HepG2 (cell line): ENCODE results near the gene GRIK2. TPM values are rescaled to one million over a fixed set of nuclear protein-coding genes. Genes with fewer than 3 reads are reported as not detected.

ENCODE experiments used
- ATAC-seq: fragments of 200-7000 bp; cut with Tn5 transposase; 3 replicates; pipeline ENCODE4 v1.9.1; 2020; ENCODE audit warnings: mild to moderate bottlenecking, moderate library complexity
- BruUV-seq: library from RNA; stranded (reverse); fragments of 400-500 nt; replicated peaks from 2 replicates; lab custom pipeline; 2021; lab: Mats Ljungman, UMichigan
- CTCF ChIA-PET: fragments of 300-600 bp; formaldehyde crosslinking; extraction: SDS; loops from one replicate; lab custom pipeline; 2021; ENCODE audit warnings: low total read pairs, inconsistent platforms, low intra/inter-chr PET ratio; lab: Yijun Ruan, JAX
- POLR2A ChIA-PET: fragments of 350-600 bp; sonication (Branson Sonifier 250); formaldehyde crosslinking; loops from one replicate; lab custom pipeline; 2020; ENCODE audit warnings: antibody characterized with exemption, inconsistent platforms; lab: Yijun Ruan, JAX
- DNase-seq: peaks from one replicate; pipeline ENCODE4 v3.0.0-alpha.2; 2015; ENCODE audit warnings: low spot score
- FAIRE-seq: peaks from 3 replicates; lab custom pipeline; 2011; peaks lifted over from hg19 to GRCh38; lab: Jason Lieb, UNC
- H2AFZ ChIP-seq: one replicate; pipeline ENCODE4 v1.6.1; 2011; ENCODE audit warnings: low read length, inconsistent platforms
- H3K27ac ChIP-seq: fragments of 300-600 bp; 3 replicates; pipeline ENCODE4 v1.8.0; 2011; ENCODE audit warnings: mixed run types, mild to moderate bottlenecking, mixed read lengths, low read length, inconsistent platforms; ENCODE audit not compliant: insufficient read depth; ENCODE audit errors: extremely low read length
- H3K27me3 ChIP-seq, 2 experiments: fragments of 200-600 bp in 1 of 2; 2 replicates in 1 of 2; 3 replicates in 1 of 2; pipeline versions ENCODE4 v1.6.0 to v1.8.0; 2011; ENCODE audit warnings: low read length in 2 of 2, mild to moderate bottlenecking in 2 of 2, moderate library complexity in 2 of 2, inconsistent platforms in 1 of 2; ENCODE audit not compliant: insufficient read depth in 2 of 2, control insufficient read depth in 1 of 2
- H3K36me3 ChIP-seq, 2 experiments: fragments of 200-600 bp in 1 of 2; replicated peaks in 1 of 2; 2 replicates in 1 of 2; 3 replicates in 1 of 2; pipeline versions ENCODE4 v1.5.1 to v1.8.0; 2011; ENCODE audit warnings: low read length in 2 of 2, inconsistent platforms in 1 of 2; ENCODE audit not compliant: insufficient read depth in 2 of 2, control insufficient read depth in 1 of 2
- H3K4me1 ChIP-seq: 2 replicates; pipeline ENCODE4 v1.5.1; 2012; ENCODE audit warnings: low read length, inconsistent platforms; ENCODE audit not compliant: insufficient read depth
- H3K4me2 ChIP-seq: 2 replicates; pipeline ENCODE4 v1.6.0; 2011; ENCODE audit warnings: low read depth, low read length, inconsistent platforms
- H3K4me3 ChIP-seq, 3 experiments: fragments of 200-600 bp in 1 of 3; sonication (generic), shearing (Covaris generic) in 1 of 3; replicated peaks in 1 of 3; 2 replicates each; pipeline ENCODE4 v1.5.1; 2011 to 2016; ENCODE audit warnings: low read length in 3 of 3, inconsistent platforms in 2 of 3, low read depth in 2 of 3, mild to moderate bottlenecking in 2 of 3, control low read depth in 1 of 3, mixed read lengths in 1 of 3; ENCODE audit not compliant: insufficient read depth in 1 of 3
- H3K79me2 ChIP-seq: one replicate; pipeline ENCODE4 v1.6.1; 2011; ENCODE audit warnings: low read length, inconsistent platforms; ENCODE audit not compliant: insufficient read depth
- H3K9ac ChIP-seq: 2 replicates; pipeline ENCODE4 v1.6.0; 2011; ENCODE audit warnings: mild to moderate bottlenecking, low read depth, low read length, inconsistent platforms; ENCODE audit not compliant: insufficient read depth
- H3K9me3 ChIP-seq: 2 replicates; pipeline ENCODE4 v1.5.1; 2012; ENCODE audit warnings: mild to moderate bottlenecking, low read length
- H4K20me1 ChIP-seq: 2 replicates; pipeline ENCODE4 v1.6.0; 2011; ENCODE audit warnings: inconsistent platforms, mild to moderate bottlenecking, low read length, moderate library complexity; ENCODE audit not compliant: insufficient read depth
- FOXM1 ChIP-seq: sonication (generic); formaldehyde crosslinking; IDR thresholded peaks from 2 replicates; pipeline ENCODE4 v1.5.0; 2020; ENCODE audit warnings: missing genetic modification reagents
- GFI1 ChIP-seq: sonication (generic); formaldehyde crosslinking; IDR thresholded peaks from 2 replicates; pipeline ENCODE4 v1.5.0; 2020; ENCODE audit warnings: missing genetic modification reagents, mild to moderate bottlenecking, borderline replicate concordance
- KDM5B ChIP-seq: sonication (generic); formaldehyde crosslinking; IDR thresholded peaks from 2 replicates; pipeline ENCODE4 v1.4.0; 2020; ENCODE audit warnings: missing genetic modification reagents, mild to moderate bottlenecking, borderline replicate concordance
- NR2F2 ChIP-seq: IDR thresholded peaks from 2 replicates; pipeline ENCODE4 v1.6.1; 2012; ENCODE audit warnings: low read depth, inconsistent platforms, borderline replicate concordance
- PHF8 ChIP-seq: sonication (generic); formaldehyde crosslinking; IDR thresholded peaks from 2 replicates; pipeline ENCODE4 v1.5.0; 2020; ENCODE audit warnings: missing genetic modification reagents
- SOX5 ChIP-seq: IDR thresholded peaks from 2 replicates; pipeline ENCODE4 v1.6.1; 2016; ENCODE audit warnings: borderline replicate concordance
- TEAD2 ChIP-seq: sonication (generic); formaldehyde crosslinking; IDR thresholded peaks from 2 replicates; pipeline ENCODE4 v1.9.0; 2021; ENCODE audit warnings: missing genetic modification reagents
- ZBTB7B ChIP-seq: sonication (generic); formaldehyde crosslinking; IDR thresholded peaks from 2 replicates; pipeline ENCODE4 v1.4.0; 2020; ENCODE audit warnings: missing genetic modification reagents
- ZFP36L1 ChIP-seq: sonication (generic); formaldehyde crosslinking; IDR thresholded peaks from 2 replicates; pipeline ENCODE4 v1.8.0; 2022; ENCODE audit warnings: mild to moderate bottlenecking, missing genetic modification reagents, moderate library complexity
- ZNF251 ChIP-seq: sonication (generic); formaldehyde crosslinking; IDR thresholded peaks from 2 replicates; pipeline ENCODE4 v1.9.0; 2021; ENCODE audit warnings: mild to moderate bottlenecking, missing genetic modification reagents
- ZNF431 ChIP-seq: sonication (generic); formaldehyde crosslinking; IDR thresholded peaks from 2 replicates; pipeline ENCODE4 v1.9.0; 2022; ENCODE audit warnings: missing genetic modification reagents, low read depth, mild to moderate bottlenecking, borderline replicate concordance
- ZNF616 ChIP-seq: sonication (generic); formaldehyde crosslinking; IDR thresholded peaks from 2 replicates; pipeline ENCODE4 v1.5.0; 2020; ENCODE audit warnings: low read depth, mild to moderate bottlenecking, missing genetic modification reagents
- ZNF629 ChIP-seq: sonication (generic); formaldehyde crosslinking; conservative IDR thresholded peaks from 2 replicates; pipeline ENCODE4 v1.5.0; 2020; ENCODE audit warnings: missing genetic modification reagents
- WGBS: methylation state at CpG from one replicate; pipeline ENCODE4 v1.1.6; 2017; ENCODE audit warnings: low lambda C conversion rate; 5-methylcytosine and 5-hydroxymethylcytosine counted together
- in situ Hi-C: cut with HindIII; loops from 2 replicates; pipeline ENCODE4 v1.10.0; 2017; ENCODE audit warnings: low pct_unique_long_range_greater_than_20kb; ENCODE audit not compliant: extremely low pct_ligation_motif_present
- intact Hi-C: fragments of 100-400 bp; cut with micrococcal nuclease; formaldehyde crosslinking; loops from one replicate; pipeline ENCODE4 v1.10.0; 2022; ENCODE audit not compliant: unreplicated experiment
- polyA plus RNA-seq, 8 experiments: library from polyadenylated mRNA; depleted of rRNA in 3 of 8; stranded (reverse) in 7 of 8; unstranded in 1 of 8; fragments of >200 nt; fragmentation: Illumina TruSeq in 4 of 8; extraction: Trizol in 4 of 8; gene quantifications; 2 replicates each; pipeline versions ENCODE4 v1.2.1 to v1.2.3, GENCODE V29; 2011 to 2016; ENCODE audit warnings: low read depth in 4 of 8, missing spikeins in 1 of 8, mixed read lengths in 1 of 8; ENCODE audit not compliant: insufficient read depth in 1 of 8
- total RNA-seq, 5 experiments: library from RNA; depleted of rRNA; stranded (reverse); fragments of >200 nt; fragmentation: Illumina TruSeq; extraction: Trizol; gene quantifications; 2 replicates each; pipeline ENCODE4 v1.2.3, GENCODE V29; 2016; ENCODE audit warnings: low read depth in 1 of 5

The GRIK2 gene
- total and polyA plus RNA-seq, 2 of the 13 experiments (the other 11 are each of a cell fraction or from before 2014, with no cell fraction given), result not detected

DNA sequence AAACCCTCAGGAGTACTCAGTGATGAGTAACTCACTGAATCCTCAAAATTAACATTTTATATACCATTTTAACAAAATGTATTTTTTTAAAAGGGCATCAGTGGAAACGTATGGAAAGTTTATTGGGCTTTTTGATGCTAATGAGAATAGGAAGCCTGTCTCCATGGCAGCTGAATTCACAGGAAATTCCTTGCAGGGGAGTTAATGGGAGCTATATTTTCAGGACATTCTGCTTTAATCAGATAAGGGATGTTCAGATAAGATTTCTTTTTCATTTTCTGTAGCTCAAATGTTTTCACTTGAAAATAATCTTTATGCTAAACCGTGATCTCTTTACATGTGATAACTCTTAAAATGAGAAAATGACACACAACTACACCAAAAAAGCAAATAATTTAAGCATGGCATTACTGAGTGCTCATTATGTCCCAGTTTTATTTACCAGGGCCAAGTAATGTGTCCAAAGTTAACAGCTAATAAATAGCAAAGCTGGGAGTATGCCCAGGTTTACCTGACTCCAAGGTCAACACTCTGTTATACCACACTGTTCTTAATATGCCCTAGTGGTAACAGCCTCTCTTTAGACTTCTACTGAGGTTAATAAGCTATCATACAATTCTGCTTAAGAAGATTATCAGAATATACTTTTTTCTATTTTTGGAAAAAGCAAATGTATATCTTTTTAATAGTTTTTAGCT lies 348.1 kb downstream of the GRIK2 start:
- Histone ChIP-seq H3K4me2 (no peak overlapping the region), H3K4me1 (no peaks in the 10 kb centered on the region), H3K27ac (no peak overlapping the region), H3K9ac (no peak overlapping the region), H3K9me3 (0 out of 2 replicates have a peak, but pooled peaks cover 6% of the 10 kb centered on the region), H3K36me3 (no peaks in the 10 kb centered on the region), H3K27me3 (no peaks in the 10 kb centered on the region), H4K20me1 (no peaks in the 10 kb centered on the region), H3K4me3 (no peak overlapping the region), H2AFZ (no peak overlapping the region), H3K79me2 (no peaks in the 10 kb centered on the region)
- POLR2A ChIA-PET, result no interaction called here
- no peak for TF ChIP-seq NR2F2
- TF ChIP-seq FOXM1, result no peak
- TF ChIP-seq SOX5 (CRISPR knock-in tag), result no peak
- TF ChIP-seq TEAD2, result no peak
- TF ChIP-seq ZNF251, result no peak
- no peak for TF ChIP-seq ZFP36L1 (CRISPR knock-in tag)
- TF ChIP-seq ZBTB7B, result no peak
- TF ChIP-seq ZNF431, result no peak
- TF ChIP-seq GFI1, result no peak
- TF ChIP-seq ZNF629, result no peak
- TF ChIP-seq KDM5B (CRISPR knock-in tag), result no peak
- no peak for TF ChIP-seq PHF8 (CRISPR knock-in tag)
- no peak for TF ChIP-seq ZNF616 (CRISPR knock-in tag)
- no TSS peak for BruUV-seq
- 0% methylated on average over 2 of the region's 2 CpGs for WGBS
- ATAC-seq (no peak), FAIRE-seq (no peak), DNase-seq (no peak)
- CTCF ChIA-PET, result no interaction called here
- in situ Hi-C loops (no loop called here), intact Hi-C loops (no loop called here)
